WTC11 (cell line): ENCODE measurements around the gene BDKRB2. TPM values are rescaled to one million over a fixed set of nuclear protein-coding genes. Genes with fewer than 3 reads are reported as not detected.

Experiments used
- ATAC-seq: fragments of 200-7000 bp; cut with Tn5 transposase; 2 replicates; pipeline ENCODE4 v1.10.0; 2021; ENCODE audit warnings: mild to moderate bottlenecking, moderate library complexity
- CTCF ChIA-PET: fragments of 300-600 bp; sonication (Branson Sonifier 250); formaldehyde crosslinking; loops from one replicate; lab custom pipeline; 2021; ENCODE audit warnings: antibody characterized with exemption; lab: Charles Lee
- POLR2A ChIA-PET: fragments of 350-600 bp; sonication (Branson Sonifier 250); formaldehyde crosslinking; loops from one replicate; lab custom pipeline; 2021; ENCODE audit warnings: antibody characterized with exemption; lab: Charles Lee
- DNase-seq: peaks from one replicate; pipeline ENCODE4 v3.0.0; 2021; ENCODE audit warnings: low spot score
- H3K27ac Mint-ChIP-seq: 2 replicates; pipeline ENCODE4 v1.8.0; 2021; ENCODE audit warnings: mixed read lengths
- H3K27me3 Mint-ChIP-seq: 2 replicates; pipeline ENCODE4 v1.8.0; 2021; ENCODE audit warnings: low read depth, mild to moderate bottlenecking, moderate library complexity, mixed read lengths
- H3K36me3 Mint-ChIP-seq: 2 replicates; pipeline ENCODE4 v1.8.0; 2021; ENCODE audit warnings: mixed read lengths
- H3K4me1 Mint-ChIP-seq: 2 replicates; pipeline ENCODE4 v1.8.0; 2022; ENCODE audit warnings: mixed read lengths
- H3K4me3 Mint-ChIP-seq: 2 replicates; pipeline ENCODE4 v1.8.0; 2021; ENCODE audit warnings: mild to moderate bottlenecking, moderate library complexity, mixed read lengths
- H3K9me3 Mint-ChIP-seq: 2 replicates; pipeline ENCODE4 v1.8.0; 2021; ENCODE audit warnings: mixed read lengths
- ELF4 ChIP-seq: sonication (generic); formaldehyde crosslinking; IDR thresholded peaks from 2 replicates; pipeline ENCODE4 v1.8.1; 2022; ENCODE audit warnings: low read depth, mild to moderate bottlenecking, moderate library complexity, missing genetic modification reagents
- ESRRA ChIP-seq: sonication (generic); formaldehyde crosslinking; IDR thresholded peaks from 2 replicates; pipeline ENCODE4 v1.8.1; 2022; ENCODE audit warnings: mild to moderate bottlenecking, missing genetic modification reagents, borderline replicate concordance
- FOXJ3 ChIP-seq: sonication (generic); formaldehyde crosslinking; IDR thresholded peaks from 2 replicates; pipeline ENCODE4 v1.9.0; 2021; ENCODE audit warnings: missing genetic modification reagents, mild to moderate bottlenecking, borderline replicate concordance
- GRHL2 ChIP-seq: fragments of 250-450 bp; sonication (Bioruptor Pico); IDR thresholded peaks from 2 replicates; pipeline ENCODE4 v1.8.0; 2022; ENCODE audit warnings: mild to moderate bottlenecking, moderate library complexity; ENCODE audit not compliant: insufficient replicate concordance, severe bottlenecking
- NR1H2 ChIP-seq: sonication (generic); formaldehyde crosslinking; IDR thresholded peaks from 2 replicates; pipeline ENCODE4 v1.9.0; 2021; ENCODE audit warnings: mild to moderate bottlenecking, moderate library complexity, missing genetic modification reagents
- RORB ChIP-seq: fragments of 250-450 bp; sonication (Bioruptor Pico); IDR thresholded peaks from 2 replicates; pipeline ENCODE4 v1.9.0; 2021; ENCODE audit warnings: mild to moderate bottlenecking
- ZBTB21 ChIP-seq: sonication (generic); formaldehyde crosslinking; IDR thresholded peaks from 2 replicates; pipeline ENCODE4 v1.8.1; 2023; ENCODE audit warnings: mild to moderate bottlenecking, missing genetic modification reagents, borderline replicate concordance
- ZNF121 ChIP-seq: sonication (generic); formaldehyde crosslinking; IDR thresholded peaks from 2 replicates; pipeline ENCODE4 v1.8.0; 2023; ENCODE audit warnings: missing genetic modification reagents
- ZNF416 ChIP-seq: fragments of 250-450 bp; sonication (Bioruptor Pico); IDR thresholded peaks from 2 replicates; pipeline ENCODE4 v1.9.0; 2021; ENCODE audit warnings: mild to moderate bottlenecking, inconsistent platforms
- total RNA-seq: library from RNA; stranded (reverse); gene quantifications from 3 replicates; pipeline ENCODE4 v1.2.3, GENCODE V29; 2021
- TF ChIP-seq, protein P1 (sequence below): sonication (generic); formaldehyde crosslinking; IDR thresholded peaks from 2 replicates; pipeline ENCODE4 v1.8.0; 2023; ENCODE audit warnings: missing genetic modification reagents, mild to moderate bottlenecking, borderline replicate concordance
- TF ChIP-seq, protein P2 (sequence below): sonication (generic); formaldehyde crosslinking; IDR thresholded peaks from 2 replicates; pipeline ENCODE4 v1.8.1; 2022; ENCODE audit warnings: low read depth, missing genetic modification reagents, borderline replicate concordance
- TF ChIP-seq, protein P3 (sequence below): fragments of 250-450 bp; sonication (Bioruptor Pico); IDR thresholded peaks from 2 replicates; pipeline ENCODE4 v1.9.0; 2021; ENCODE audit warnings: moderate library complexity, mild to moderate bottlenecking, inconsistent platforms, borderline replicate concordance
- TF ChIP-seq, protein P4 (sequence below): fragments of 250-450 bp; sonication (Bioruptor Pico); IDR thresholded peaks from 2 replicates; pipeline ENCODE4 v1.8.0; 2021; ENCODE audit warnings: mild to moderate bottlenecking
- TF ChIP-seq, protein P5 (sequence below): sonication (generic); formaldehyde crosslinking; IDR thresholded peaks from 2 replicates; pipeline ENCODE4 v1.8.1; 2022; ENCODE audit warnings: mild to moderate bottlenecking, missing genetic modification reagents, moderate library complexity, borderline replicate concordance
- TF ChIP-seq, protein P6 (sequence below): sonication (generic); formaldehyde crosslinking; IDR thresholded peaks from 2 replicates; pipeline ENCODE4 v1.8.0; 2022; ENCODE audit warnings: mild to moderate bottlenecking, missing genetic modification reagents
- TF ChIP-seq, protein P7 (sequence below): sonication (generic); formaldehyde crosslinking; IDR thresholded peaks from 2 replicates; pipeline ENCODE4 v1.8.1; 2023; ENCODE audit warnings: mild to moderate bottlenecking, moderate library complexity, missing genetic modification reagents
- TF ChIP-seq, protein P8 (sequence below): fragments of 250-450 bp; sonication (Bioruptor Pico); conservative IDR thresholded peaks from 2 replicates; pipeline ENCODE4 v1.9.0; 2021; ENCODE audit warnings: mild to moderate bottlenecking
- TF ChIP-seq, protein P9 (sequence below): sonication (generic); formaldehyde crosslinking; IDR thresholded peaks from 2 replicates; pipeline ENCODE4 v1.8.0; 2022; ENCODE audit warnings: mild to moderate bottlenecking, missing genetic modification reagents

BDKRB2 gene
- total RNA-seq, 1 experiment from 2014 or later = 0.17 TPM

DNA sequence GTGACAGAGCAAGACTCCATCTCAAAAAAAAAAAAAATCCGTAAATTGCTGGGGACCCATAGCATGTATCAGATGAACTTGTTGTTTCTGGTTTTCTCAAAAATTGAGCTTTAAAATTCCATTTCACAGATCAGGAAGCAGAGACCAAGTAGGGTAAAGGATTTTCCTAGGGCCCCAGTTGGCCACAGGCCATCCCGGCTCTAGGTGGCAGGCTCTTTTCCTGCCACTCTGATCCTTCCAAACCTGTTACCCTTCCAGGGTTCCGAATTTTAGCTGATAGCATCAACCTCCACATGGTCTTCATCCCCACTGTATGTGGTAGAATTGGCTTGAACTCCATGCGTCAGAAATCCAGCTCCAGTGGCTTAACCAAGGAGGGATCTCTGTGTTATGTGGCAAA lies 36.1 kb upstream of the BDKRB2 start (continued):
- TF ChIP-seq, protein P1, sequence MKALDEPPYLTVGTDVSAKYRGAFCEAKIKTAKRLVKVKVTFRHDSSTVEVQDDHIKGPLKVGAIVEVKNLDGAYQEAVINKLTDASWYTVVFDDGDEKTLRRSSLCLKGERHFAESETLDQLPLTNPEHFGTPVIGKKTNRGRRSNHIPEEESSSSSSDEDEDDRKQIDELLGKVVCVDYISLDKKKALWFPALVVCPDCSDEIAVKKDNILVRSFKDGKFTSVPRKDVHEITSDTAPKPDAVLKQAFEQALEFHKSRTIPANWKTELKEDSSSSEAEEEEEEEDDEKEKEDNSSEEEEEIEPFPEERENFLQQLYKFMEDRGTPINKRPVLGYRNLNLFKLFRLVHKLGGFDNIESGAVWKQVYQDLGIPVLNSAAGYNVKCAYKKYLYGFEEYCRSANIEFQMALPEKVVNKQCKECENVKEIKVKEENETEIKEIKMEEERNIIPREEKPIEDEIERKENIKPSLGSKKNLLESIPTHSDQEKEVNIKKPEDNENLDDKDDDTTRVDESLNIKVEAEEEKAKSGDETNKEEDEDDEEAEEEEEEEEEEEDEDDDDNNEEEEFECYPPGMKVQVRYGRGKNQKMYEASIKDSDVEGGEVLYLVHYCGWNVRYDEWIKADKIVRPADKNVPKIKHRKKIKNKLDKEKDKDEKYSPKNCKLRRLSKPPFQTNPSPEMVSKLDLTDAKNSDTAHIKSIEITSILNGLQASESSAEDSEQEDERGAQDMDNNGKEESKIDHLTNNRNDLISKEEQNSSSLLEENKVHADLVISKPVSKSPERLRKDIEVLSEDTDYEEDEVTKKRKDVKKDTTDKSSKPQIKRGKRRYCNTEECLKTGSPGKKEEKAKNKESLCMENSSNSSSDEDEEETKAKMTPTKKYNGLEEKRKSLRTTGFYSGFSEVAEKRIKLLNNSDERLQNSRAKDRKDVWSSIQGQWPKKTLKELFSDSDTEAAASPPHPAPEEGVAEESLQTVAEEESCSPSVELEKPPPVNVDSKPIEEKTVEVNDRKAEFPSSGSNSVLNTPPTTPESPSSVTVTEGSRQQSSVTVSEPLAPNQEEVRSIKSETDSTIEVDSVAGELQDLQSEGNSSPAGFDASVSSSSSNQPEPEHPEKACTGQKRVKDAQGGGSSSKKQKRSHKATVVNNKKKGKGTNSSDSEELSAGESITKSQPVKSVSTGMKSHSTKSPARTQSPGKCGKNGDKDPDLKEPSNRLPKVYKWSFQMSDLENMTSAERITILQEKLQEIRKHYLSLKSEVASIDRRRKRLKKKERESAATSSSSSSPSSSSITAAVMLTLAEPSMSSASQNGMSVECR (CRISPR knock-in tag) = no peak
- TF ChIP-seq FOXJ3 (CRISPR knock-in tag) = no peak
- no peak for TF ChIP-seq RORB (CRISPR knock-in tag)
- TF ChIP-seq ZNF416 = no peak
- TF ChIP-seq, protein P2, sequence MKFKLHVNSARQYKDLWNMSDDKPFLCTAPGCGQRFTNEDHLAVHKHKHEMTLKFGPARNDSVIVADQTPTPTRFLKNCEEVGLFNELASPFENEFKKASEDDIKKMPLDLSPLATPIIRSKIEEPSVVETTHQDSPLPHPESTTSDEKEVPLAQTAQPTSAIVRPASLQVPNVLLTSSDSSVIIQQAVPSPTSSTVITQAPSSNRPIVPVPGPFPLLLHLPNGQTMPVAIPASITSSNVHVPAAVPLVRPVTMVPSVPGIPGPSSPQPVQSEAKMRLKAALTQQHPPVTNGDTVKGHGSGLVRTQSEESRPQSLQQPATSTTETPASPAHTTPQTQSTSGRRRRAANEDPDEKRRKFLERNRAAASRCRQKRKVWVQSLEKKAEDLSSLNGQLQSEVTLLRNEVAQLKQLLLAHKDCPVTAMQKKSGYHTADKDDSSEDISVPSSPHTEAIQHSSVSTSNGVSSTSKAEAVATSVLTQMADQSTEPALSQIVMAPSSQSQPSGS (CRISPR knock-in tag) = no peak
- no peak for TF ChIP-seq NR1H2 (CRISPR knock-in tag)

DNA sequence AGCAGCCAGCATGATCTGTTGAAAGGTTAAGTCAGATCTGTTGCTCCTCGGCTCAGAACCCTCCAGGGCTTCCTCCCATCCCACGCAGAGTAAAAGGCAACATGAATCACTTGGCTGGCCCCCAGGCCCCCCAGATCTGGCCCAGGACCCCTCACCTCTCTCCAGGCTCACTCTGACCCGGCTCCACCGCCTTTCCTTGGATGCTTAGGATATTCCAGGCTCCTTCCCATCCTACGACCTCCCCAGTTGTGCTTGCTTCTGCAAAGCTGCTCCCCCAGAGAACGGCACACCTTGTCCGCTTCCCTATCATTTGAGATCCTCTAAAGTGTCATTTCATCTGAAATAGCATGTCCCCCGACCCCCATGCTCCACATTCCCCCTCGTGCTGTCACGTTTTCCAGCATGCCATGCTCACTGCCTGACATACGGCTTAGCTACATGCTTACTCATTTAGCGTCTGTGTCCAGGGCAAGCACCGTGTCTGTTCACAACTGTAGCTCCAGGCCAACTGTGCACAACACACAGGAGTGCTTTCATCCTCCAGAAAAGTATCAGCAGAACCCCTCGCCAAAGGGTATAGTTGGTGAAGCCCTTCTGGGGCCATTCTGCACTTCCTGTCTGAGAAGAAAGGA lies 33.6 kb upstream of the BDKRB2 start:
- no peaks in the 10 kb centered on the region for H3K9me3 Mint-ChIP-seq
- DNase-seq = no peak
- no peaks in the 10 kb centered on the region; the same call in 1 of the 2 replicates for H3K27me3 Mint-ChIP-seq
- no peaks in the 10 kb centered on the region for H3K4me1 Mint-ChIP-seq
- no peak overlapping the region for H3K4me3 Mint-ChIP-seq
- H3K27ac Mint-ChIP-seq = no peak overlapping the region
- ATAC-seq = no peak
- CTCF ChIA-PET = no interaction called here
- POLR2A ChIA-PET = interaction anchor here (0.6 kb wide), 1 partner anchor 97 kb away, joined by 6 read pairs; no protein-coding TSS in a partner anchor
- no peaks in the 10 kb centered on the region for H3K36me3 Mint-ChIP-seq
- TF ChIP-seq, protein P3, sequence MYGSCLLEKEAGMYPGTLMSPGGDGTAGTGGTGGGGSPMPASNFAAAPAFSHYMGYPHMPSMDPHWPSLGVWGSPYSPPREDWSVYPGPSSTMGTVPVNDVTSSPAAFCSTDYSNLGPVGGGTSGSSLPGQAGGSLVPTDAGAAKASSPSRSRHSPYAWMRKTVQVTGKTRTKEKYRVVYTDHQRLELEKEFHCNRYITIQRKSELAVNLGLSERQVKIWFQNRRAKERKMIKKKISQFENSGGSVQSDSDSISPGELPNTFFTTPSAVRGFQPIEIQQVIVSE (CRISPR knock-in tag) = no peak
- no peak for TF ChIP-seq GRHL2
- TF ChIP-seq, protein P4, sequence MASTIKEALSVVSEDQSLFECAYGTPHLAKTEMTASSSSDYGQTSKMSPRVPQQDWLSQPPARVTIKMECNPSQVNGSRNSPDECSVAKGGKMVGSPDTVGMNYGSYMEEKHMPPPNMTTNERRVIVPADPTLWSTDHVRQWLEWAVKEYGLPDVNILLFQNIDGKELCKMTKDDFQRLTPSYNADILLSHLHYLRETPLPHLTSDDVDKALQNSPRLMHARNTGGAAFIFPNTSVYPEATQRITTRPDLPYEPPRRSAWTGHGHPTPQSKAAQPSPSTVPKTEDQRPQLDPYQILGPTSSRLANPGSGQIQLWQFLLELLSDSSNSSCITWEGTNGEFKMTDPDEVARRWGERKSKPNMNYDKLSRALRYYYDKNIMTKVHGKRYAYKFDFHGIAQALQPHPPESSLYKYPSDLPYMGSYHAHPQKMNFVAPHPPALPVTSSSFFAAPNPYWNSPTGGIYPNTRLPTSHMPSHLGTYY (CRISPR knock-in tag) = no peak
- no peak for TF ChIP-seq ZNF121 (CRISPR knock-in tag)
- TF ChIP-seq, protein P5, sequence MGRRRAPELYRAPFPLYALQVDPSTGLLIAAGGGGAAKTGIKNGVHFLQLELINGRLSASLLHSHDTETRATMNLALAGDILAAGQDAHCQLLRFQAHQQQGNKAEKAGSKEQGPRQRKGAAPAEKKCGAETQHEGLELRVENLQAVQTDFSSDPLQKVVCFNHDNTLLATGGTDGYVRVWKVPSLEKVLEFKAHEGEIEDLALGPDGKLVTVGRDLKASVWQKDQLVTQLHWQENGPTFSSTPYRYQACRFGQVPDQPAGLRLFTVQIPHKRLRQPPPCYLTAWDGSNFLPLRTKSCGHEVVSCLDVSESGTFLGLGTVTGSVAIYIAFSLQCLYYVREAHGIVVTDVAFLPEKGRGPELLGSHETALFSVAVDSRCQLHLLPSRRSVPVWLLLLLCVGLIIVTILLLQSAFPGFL = no peak
- no peak for TF ChIP-seq ESRRA (CRISPR knock-in tag)
- no peak for TF ChIP-seq ELF4 (CRISPR knock-in tag)
- TF ChIP-seq, protein P6, sequence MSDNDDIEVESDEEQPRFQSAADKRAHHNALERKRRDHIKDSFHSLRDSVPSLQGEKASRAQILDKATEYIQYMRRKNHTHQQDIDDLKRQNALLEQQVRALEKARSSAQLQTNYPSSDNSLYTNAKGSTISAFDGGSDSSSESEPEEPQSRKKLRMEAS (CRISPR knock-in tag) = no peak
- TF ChIP-seq, protein P7, sequence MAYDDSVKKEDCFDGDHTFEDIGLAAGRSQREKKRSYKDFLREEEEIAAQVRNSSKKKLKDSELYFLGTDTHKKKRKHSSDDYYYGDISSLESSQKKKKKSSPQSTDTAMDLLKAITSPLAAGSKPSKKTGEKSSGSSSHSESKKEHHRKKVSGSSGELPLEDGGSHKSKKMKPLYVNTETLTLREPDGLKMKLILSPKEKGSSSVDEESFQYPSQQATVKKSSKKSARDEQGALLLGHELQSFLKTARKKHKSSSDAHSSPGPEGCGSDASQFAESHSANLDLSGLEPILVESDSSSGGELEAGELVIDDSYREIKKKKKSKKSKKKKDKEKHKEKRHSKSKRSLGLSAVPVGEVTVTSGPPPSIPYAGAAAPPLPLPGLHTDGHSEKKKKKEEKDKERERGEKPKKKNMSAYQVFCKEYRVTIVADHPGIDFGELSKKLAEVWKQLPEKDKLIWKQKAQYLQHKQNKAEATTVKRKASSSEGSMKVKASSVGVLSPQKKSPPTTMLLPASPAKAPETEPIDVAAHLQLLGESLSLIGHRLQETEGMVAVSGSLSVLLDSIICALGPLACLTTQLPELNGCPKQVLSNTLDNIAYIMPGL (CRISPR knock-in tag) = no peak
- TF ChIP-seq, protein P8, sequence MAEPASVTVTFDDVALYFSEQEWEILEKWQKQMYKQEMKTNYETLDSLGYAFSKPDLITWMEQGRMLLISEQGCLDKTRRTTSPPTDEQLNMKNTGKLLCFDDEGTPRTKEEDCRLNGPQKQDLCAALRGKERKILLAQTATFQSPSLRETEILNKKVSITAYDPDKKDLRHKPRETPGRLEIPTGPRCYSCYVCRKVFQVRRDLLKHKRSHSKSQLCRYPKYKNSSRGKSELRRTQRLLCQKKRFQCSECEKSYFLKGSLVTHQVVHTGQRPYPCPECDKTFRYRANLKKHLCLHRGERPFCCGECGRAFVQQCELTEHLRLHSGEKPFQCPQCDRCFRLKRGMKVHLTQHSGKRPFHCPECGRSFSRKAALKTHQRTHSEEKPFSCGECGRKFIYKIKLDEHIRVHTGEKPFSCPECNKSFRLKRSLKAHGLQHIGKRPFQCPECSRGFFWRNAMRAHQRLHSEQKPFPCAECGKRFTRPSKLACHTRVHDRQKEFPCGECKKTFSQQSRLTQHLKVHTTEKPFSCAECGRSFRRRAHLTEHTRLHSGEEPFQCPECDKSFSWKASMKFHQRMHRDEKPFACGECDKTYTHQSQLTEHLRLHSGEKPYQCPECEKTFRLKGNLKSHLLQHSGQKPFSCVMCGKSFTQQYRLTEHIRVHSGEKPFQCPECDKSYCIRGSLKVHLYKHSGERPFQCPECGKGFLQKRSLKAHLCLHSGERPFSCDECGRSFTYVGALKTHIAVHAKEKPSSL = no peak
- no peak for TF ChIP-seq ZBTB21
- TF ChIP-seq, protein P9, sequence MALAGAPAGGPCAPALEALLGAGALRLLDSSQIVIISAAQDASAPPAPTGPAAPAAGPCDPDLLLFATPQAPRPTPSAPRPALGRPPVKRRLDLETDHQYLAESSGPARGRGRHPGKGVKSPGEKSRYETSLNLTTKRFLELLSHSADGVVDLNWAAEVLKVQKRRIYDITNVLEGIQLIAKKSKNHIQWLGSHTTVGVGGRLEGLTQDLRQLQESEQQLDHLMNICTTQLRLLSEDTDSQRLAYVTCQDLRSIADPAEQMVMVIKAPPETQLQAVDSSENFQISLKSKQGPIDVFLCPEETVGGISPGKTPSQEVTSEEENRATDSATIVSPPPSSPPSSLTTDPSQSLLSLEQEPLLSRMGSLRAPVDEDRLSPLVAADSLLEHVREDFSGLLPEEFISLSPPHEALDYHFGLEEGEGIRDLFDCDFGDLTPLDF (CRISPR knock-in tag) = no peak
